ENCODE measurements around the gene AMMECR1L. TPM values are rescaled to one million over a fixed set of nuclear protein-coding genes. Genes with fewer than 3 reads are reported as not detected.

The AMMECR1L gene
- total and polyA plus RNA-seq, 2 of the 13 experiments (the other 11 are each of a cell fraction or from before 2014, with no cell fraction given), result 9.1 to 14.2 TPM

DNA sequence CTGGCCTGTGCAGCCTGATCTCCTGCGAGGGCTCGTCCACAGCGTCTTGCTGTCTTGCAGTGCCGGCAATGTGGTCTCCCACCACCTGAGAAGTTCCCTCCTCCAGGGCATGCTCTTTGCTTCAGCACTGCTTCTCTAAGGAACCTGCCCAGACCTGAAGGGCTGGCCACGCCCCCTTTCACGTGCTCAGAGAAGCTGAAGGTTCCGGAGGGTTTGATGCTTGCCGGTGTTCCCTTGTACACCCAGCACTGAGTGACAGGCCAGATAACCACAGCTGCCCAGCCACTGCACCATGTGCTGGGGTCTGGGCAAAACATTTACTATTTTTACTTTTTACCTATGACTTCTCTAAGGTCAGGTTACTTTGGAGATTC is 26.1 kb downstream of the AMMECR1L start (continued):
- TF ChIP-seq ZNF513 (CRISPR knock-in tag; conservative IDR thresholded peaks at IDR 0.05) (no peak), RBM39 (IDR thresholded peaks at IDR 0.05; ENCODE audit: low read depth, low read length, poor library complexity, severe bottlenecking) (no peak), ZNF296 (CRISPR knock-in tag; conservative IDR thresholded peaks at IDR 0.05) (no peak), ZNF710 (CRISPR knock-in tag; IDR thresholded peaks at IDR 0.05; ENCODE audit: borderline replicate concordance) (no peak), ZBTB21 (CRISPR knock-in tag; IDR thresholded peaks at IDR 0.05) (no peak), ARID3A (IDR thresholded peaks at IDR 0.05; ENCODE audit: low read depth, low read length) (no peak), ZNF468 (CRISPR knock-in tag; IDR thresholded peaks at IDR 0.05) (no peak), ZNF800 (CRISPR knock-in tag; IDR thresholded peaks at IDR 0.05) (no peak), HNRNPLL (IDR thresholded peaks at IDR 0.05; ENCODE audit: low read depth, low read length, poor library complexity, severe bottlenecking) (no peak), ZFP82 (CRISPR knock-in tag; IDR thresholded peaks at IDR 0.05; ENCODE audit: borderline replicate concordance) (no peak), ZSCAN22 (CRISPR knock-in tag; IDR thresholded peaks at IDR 0.05) (no peak), ZNF775 (CRISPR knock-in tag; IDR thresholded peaks at IDR 0.05; ENCODE audit: borderline replicate concordance) (no peak), ZNF678 (CRISPR knock-in tag; IDR thresholded peaks at IDR 0.05) (no peak), THYN1 (CRISPR knock-in tag; IDR thresholded peaks at IDR 0.05; ENCODE audit: borderline replicate concordance, low read depth) (no peak), HNRNPH1 (optimal IDR thresholded peaks at IDR 0.05; ENCODE audit: low read depth, low read length) (no peak), YEATS2 (CRISPR knock-in tag; IDR thresholded peaks at IDR 0.05; ENCODE audit: borderline replicate concordance) (no peak), ZNF816 (CRISPR knock-in tag; IDR thresholded peaks at IDR 0.05; ENCODE audit: borderline replicate concordance) (no peak), CCDC6 (CRISPR knock-in tag; IDR thresholded peaks at IDR 0.05) (no peak)
- TF ChIP-seq, protein P1, sequence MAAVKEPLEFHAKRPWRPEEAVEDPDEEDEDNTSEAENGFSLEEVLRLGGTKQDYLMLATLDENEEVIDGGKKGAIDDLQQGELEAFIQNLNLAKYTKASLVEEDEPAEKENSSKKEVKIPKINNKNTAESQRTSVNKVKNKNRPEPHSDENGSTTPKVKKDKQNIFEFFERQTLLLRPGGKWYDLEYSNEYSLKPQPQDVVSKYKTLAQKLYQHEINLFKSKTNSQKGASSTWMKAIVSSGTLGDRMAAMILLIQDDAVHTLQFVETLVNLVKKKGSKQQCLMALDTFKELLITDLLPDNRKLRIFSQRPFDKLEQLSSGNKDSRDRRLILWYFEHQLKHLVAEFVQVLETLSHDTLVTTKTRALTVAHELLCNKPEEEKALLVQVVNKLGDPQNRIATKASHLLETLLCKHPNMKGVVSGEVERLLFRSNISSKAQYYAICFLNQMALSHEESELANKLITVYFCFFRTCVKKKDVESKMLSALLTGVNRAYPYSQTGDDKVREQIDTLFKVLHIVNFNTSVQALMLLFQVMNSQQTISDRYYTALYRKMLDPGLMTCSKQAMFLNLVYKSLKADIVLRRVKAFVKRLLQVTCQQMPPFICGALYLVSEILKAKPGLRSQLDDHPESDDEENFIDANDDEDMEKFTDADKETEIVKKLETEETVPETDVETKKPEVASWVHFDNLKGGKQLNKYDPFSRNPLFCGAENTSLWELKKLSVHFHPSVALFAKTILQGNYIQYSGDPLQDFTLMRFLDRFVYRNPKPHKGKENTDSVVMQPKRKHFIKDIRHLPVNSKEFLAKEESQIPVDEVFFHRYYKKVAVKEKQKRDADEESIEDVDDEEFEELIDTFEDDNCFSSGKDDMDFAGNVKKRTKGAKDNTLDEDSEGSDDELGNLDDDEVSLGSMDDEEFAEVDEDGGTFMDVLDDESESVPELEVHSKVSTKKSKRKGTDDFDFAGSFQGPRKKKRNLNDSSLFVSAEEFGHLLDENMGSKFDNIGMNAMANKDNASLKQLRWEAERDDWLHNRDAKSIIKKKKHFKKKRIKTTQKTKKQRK (IDR thresholded peaks at IDR 0.05; ENCODE audit: low read length), result no peak

Measured in HepG2 (cell line).